T-helper 1 cell (primary cell): ENCODE measurements around the gene ADGRV1.
"Not testable (repeated sequence)": the region's sequence is repeated elsewhere in the genome, so short reads cannot be mapped to it uniquely, and the experiment has no call there.

Source experiments
- DNase-seq, 5 donors: peaks; one replicate each; pipeline ENCODE4 v3.0.0-alpha.2; 2012 to 2020

Gene ADGRV1

GRCh38 chr5:90553711-90554110 is 4.9 kb upstream of the ADGRV1 start:
- DNase-seq = no peak

GRCh38 chr5:90554358-90555006 is 4.1 kb upstream of the ADGRV1 start:
- no peak for DNase-seq

- no peak for DNase-seq
Measured at GRCh38 chr5:90555666-90556065, 2.9 kb upstream of the ADGRV1 start.

GRCh38 chr5:90557391-90557790 is 1.2 kb upstream of the ADGRV1 start:
- no peak for DNase-seq

GRCh38 chr5:90557871-90558270 is 726 bp upstream of the ADGRV1 start:
- no peak for DNase-seq

- no peak for DNase-seq
Measured at GRCh38 chr5:90560771-90561170, 2.2 kb downstream of the ADGRV1 start.

GRCh38 chr5:90561766-90562165 is 3.2 kb downstream of the ADGRV1 start:
- no peak for DNase-seq

- no peak for DNase-seq
Measured at GRCh38 chr5:90562341-90562740, 3.7 kb downstream of the ADGRV1 start.

- no peak for DNase-seq
Measured at GRCh38 chr5:90563108-90563507, 4.5 kb downstream of the ADGRV1 start.

- no peak for DNase-seq
Measured at GRCh38 chr5:90565491-90565890, 6.9 kb downstream of the ADGRV1 start.

- no peak for DNase-seq
Measured at GRCh38 chr5:90569084-90569483, 10.5 kb downstream of the ADGRV1 start.

- DNase-seq = no peak
Measured at GRCh38 chr5:90570034-90570433, 11.4 kb downstream of the ADGRV1 start.

GRCh38 chr5:90571147-90571773 is 12.7 kb downstream of the ADGRV1 start:
- DNase-seq = no peak

GRCh38 chr5:90575712-90576111 is 17.1 kb downstream of the ADGRV1 start:
- no peak for DNase-seq

GRCh38 chr5:90576566-90576965 is 18.0 kb downstream of the ADGRV1 start:
- not testable (repeated sequence) for DNase-seq

- not testable (repeated sequence) for DNase-seq
Measured at GRCh38 chr5:90579905-90580304, 21.3 kb downstream of the ADGRV1 start.

GRCh38 chr5:90581956-90582355 is 23.4 kb downstream of the ADGRV1 start:
- DNase-seq = no peak

GRCh38 chr5:90585337-90585986 is 26.9 kb downstream of the ADGRV1 start:
- no peak for DNase-seq

- DNase-seq = no peak
Measured at GRCh38 chr5:90586469-90586868, 27.9 kb downstream of the ADGRV1 start.

GRCh38 chr5:90590170-90590569 is 31.6 kb downstream of the ADGRV1 start:
- DNase-seq = no peak

GRCh38 chr5:90593083-90593482 is 34.5 kb downstream of the ADGRV1 start:
- not testable (repeated sequence) for DNase-seq

- DNase-seq = not testable (repeated sequence)
Measured at GRCh38 chr5:90595766-90596165, 37.2 kb downstream of the ADGRV1 start.

- DNase-seq = no peak
Measured at GRCh38 chr5:90598293-90598692, 39.7 kb downstream of the ADGRV1 start.

GRCh38 chr5:90600307-90600706 is 41.7 kb downstream of the ADGRV1 start:
- DNase-seq = not testable (repeated sequence)
